KOPT-K1 (cell line): Measurements from ENCODE around the gene IFNAR2.
"Not testable (repeated sequence)": the region's sequence is repeated elsewhere in the genome, so short reads cannot be mapped to it uniquely, and the experiment has no call there.

ENCODE experiments used
- H3K27ac ChIP-seq: fragments of 200-600 bp; sonication (generic); 2 replicates; pipeline ENCODE4 v1.5.1; 2016; ENCODE audit warnings: antibody characterized with exemption, mild to moderate bottlenecking, low read depth, low read length; ENCODE audit not compliant: poor library complexity, severe bottlenecking
- H3K36me3 ChIP-seq: fragments of 200-600 bp; sonication (generic); 2 replicates; pipeline ENCODE4 v1.5.1; 2017; ENCODE audit warnings: antibody characterized with exemption, mild to moderate bottlenecking, low read length, moderate library complexity; ENCODE audit not compliant: insufficient read depth
- H3K9me3 ChIP-seq: fragments of 200-600 bp; sonication (generic); 2 replicates; pipeline ENCODE4 v1.5.1; 2017; ENCODE audit warnings: antibody characterized with exemption, low read length, mild to moderate bottlenecking; ENCODE audit not compliant: insufficient read depth, poor library complexity, severe bottlenecking

Gene IFNAR2

DNA sequence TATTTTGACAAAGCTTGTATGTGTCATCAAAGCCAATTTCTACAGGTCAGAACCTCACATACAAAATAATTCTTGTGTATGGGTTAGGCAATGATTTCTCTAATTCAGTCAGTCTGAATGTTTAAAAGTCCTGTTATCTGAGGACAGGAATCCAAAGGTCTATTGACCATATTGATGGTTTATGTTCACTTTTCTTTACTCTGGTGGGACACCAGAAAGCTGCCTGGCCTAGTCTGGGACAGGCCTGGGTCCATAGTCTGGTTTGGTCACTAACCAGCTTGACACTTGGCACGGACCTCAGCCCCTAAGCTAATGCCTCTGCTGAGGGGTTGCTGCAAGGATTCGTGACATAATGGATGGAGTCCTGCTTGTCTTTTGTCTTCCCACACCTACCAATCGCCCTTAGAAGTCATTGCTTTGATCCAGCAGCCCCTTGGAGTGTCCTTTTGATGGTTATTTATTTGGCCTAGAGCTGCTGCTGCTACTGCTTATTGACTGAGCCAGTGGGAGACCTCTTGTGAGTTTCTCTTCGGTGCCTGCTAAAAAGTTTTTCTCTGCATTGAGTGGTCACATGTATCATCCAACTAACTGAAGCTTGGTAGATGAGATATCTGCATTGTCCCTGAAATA is 15.7 kb downstream of the IFNAR2 start:
- H3K27ac ChIP-seq, result peak overlapping the region; percentile 97
- H3K9me3 ChIP-seq, result no peaks in the 10 kb centered on the region
- H3K36me3 ChIP-seq, result peaks cover 77% of the 10 kb centered on the region

DNA sequence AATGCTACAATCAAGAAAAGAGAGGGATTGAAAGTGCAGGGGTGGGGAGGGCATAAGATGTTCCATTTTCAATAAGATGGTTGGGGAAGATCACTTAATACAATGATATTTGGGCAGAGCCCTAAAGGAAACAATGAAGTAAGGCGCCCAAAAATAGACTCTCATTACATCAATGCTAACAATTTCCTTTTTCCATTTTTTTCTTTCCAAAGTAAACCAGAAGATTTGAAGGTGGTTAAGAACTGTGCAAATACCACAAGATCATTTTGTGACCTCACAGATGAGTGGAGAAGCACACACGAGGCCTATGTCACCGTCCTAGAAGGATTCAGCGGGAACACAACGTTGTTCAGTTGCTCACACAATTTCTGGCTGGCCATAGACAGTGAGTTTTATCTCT is 16.8 kb downstream of the IFNAR2 start:
- Histone ChIP-seq H3K27ac (peak overlapping the region; percentile 97), H3K9me3 (no peaks in the 10 kb centered on the region), H3K36me3 (peaks cover 88% of the 10 kb centered on the region)

DNA sequence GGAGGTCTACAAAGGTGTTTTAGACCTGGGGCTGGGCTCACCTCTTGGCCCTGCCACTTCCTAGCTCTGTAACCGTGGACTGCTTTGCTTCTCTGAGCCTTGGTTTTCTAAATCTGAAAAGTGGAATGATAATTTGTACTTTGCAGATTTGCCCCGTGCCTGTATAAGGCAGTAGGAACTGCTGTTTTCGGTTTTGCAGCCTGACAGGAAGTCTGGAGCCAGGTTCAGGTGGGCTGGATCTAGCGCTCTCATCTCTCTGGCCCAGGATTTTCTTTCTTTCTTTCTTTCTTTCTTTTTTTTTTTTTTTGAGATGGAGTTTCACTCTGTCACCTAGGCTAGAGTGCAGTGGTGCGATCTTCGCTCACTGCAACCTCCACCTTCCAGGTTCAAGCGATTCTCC is 17.2 kb downstream of the IFNAR2 start:
- H3K27ac ChIP-seq, result peak overlapping the region; percentile 97
- H3K9me3 ChIP-seq, result no peaks in the 10 kb centered on the region
- peaks cover 92% of the 10 kb centered on the region for H3K36me3 ChIP-seq

DNA sequence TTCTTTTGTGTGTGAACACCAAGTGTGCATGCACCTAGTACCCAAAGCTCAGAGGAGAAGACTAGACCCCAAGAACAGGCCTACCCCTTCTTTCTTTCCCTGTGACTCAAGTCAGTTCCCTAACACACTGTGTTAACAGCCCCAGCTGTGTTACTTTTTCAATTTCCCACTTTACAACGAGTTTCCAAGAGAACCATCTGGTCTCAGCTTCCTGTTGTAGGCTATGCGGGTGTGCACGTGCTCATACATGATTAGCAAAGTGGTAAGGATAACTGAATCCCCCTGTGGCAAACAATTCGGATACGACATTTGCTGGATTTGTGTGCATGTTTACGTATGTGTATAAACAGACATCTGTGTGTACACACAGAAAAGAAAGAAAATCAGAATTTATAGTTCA is 17.9 kb downstream of the IFNAR2 start:
- Histone ChIP-seq H3K36me3 (peaks cover 93% of the 10 kb centered on the region), H3K27ac (peak overlapping the region; percentile 97), H3K9me3 (no peaks in the 10 kb centered on the region)

DNA sequence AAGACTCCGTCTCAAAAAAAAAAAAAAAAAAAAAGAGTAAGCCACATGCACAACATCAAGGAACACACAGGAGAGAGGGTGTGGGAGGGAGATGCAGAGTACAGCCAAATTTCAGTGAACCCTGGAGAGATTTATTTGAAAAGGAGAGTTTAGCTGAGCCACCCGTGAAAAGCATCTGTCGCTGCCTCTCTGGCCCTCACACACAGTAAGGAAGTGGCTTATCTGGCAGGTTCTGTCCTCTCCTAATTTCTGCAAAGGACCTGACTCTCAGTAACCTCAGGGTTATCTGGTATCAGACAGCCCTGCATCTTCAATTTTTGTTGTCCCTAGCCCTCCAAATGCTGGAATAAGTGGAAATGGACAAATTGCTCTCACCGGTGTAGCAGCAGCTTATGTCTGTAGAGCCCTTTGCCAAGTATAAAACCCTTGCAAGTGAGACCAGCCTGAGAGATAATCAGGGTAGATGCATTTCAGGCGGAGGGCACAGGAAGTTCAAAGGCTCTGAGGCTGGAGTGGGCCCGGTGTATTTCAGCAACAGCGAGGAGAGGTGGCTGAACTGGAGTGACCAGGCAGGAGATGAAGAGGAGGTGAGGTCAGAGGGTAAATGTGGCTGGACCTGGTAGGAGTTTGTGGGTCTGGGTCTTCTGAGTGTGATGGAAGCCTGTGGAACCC is 19.7 kb downstream of the IFNAR2 start:
- H3K9me3 ChIP-seq, result no peaks in the 10 kb centered on the region
- H3K36me3 ChIP-seq, result peaks cover 100% of the 10 kb centered on the region
- H3K27ac ChIP-seq, result peak overlapping the region; percentile 12

DNA sequence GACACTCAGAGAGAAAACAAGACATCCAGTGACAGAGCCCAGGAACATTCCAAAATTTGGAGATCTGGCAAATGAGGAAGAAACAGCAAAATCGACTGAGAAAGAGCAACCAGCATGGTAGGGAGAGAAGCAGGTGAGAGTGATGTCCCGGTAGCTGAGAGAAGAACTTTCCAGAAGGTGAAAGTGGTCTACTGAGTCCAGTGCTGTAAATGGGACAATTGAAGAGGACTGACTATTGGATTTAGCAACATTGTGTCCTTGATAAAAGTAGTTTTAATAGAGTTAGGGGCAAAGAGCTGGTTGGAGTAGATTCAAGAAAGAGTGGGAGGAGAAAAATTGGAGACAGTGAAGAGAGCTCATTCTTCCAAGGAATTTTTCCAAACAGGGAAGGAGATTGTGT is 21.4 kb downstream of the IFNAR2 start:
- Histone ChIP-seq H3K36me3 (peaks cover 100% of the 10 kb centered on the region), H3K27ac (no peak overlapping the region), H3K9me3 (no peaks in the 10 kb centered on the region)

DNA sequence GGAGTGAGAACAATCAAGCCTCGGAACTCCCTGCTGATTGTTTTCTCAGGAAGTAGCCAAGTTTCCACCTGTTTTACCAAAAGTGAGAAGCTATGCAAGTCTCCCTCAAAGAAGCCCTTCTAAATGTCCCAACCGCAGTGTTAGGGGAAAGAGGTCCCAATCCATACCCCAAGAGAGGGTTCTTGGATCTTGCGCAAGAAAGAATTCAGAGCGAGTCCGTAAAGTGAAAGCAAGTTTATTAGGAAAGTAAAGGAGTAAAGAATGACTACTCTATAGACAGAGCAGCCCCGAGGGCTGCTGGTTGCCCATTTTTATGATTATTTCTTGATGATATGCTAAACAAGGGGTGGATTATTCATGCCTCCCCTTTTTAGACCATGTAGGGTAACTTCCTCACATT is 23.6 kb downstream of the IFNAR2 start:
- H3K9me3 ChIP-seq, H3K27ac ChIP-seq: not testable (repeated sequence)
- peaks cover 100% of the 10 kb centered on the region for H3K36me3 ChIP-seq

DNA sequence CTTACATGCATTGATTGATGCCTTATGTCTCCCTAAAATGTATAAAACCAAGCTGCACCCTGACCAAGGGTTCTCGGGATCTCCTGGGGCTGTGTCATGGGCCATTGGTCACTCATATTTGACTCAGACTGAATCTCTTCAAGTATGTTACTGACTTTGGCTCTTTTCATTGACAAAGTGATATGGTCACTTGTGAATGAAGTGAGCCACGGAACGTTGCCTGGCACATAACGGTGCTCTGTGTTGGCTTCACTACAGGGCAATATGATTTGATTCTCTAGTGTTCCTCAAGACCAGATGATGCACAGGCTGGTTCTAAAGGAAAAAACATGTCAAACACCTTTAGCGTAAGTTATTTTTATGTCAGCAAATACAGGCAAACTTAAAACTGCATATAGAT is 25.0 kb downstream of the IFNAR2 start:
- peaks cover 100% of the 10 kb centered on the region for H3K36me3 ChIP-seq

DNA sequence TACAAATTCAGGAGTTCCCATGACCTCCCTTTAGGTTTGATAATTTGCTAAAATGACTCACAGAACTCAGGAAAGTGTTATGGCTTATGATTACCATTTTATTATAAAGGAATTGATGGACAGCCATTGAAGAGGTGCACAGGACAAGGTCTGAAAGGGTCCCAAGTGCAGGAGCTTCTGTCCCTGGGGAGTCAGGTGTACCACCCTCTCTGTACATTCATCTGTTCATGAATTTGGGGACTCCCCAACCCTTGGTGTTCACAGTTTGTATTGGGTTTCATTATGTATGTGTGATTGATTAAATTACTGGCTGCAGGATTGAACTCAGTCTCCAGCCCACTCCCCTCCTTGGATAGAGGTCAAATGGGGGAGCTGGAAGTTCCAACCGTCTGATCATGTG is 25.7 kb downstream of the IFNAR2 start:
- Histone ChIP-seq H3K36me3 (peaks cover 100% of the 10 kb centered on the region), H3K27ac (no peak overlapping the region), H3K9me3 (no peaks in the 10 kb centered on the region)

More for the DNA sequence above, 25.0 kb downstream of the IFNAR2 start:
- H3K27ac ChIP-seq, result no peak overlapping the region
- no peaks in the 10 kb centered on the region for H3K9me3 ChIP-seq

DNA sequence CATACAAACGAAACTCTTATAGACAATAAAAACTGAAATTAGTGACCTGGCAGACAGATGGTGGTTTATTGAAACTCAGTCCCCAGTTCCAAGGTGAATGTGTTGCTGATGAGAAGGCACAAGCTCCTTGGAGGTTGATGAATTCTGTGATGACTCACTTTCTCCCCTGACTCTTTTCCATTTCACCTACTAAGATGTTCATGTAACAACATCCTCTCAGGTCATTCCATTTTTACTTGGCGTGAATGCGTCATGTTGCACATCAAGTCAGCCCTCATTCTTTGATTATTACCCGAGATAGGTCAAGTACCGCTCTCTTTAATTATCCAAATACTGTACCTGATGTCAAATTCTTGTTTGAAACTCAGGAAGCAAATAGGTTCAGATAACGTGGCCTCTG is 26.3 kb downstream of the IFNAR2 start:
- peaks cover 95% of the 10 kb centered on the region for H3K36me3 ChIP-seq
- no peak overlapping the region for H3K27ac ChIP-seq

DNA sequence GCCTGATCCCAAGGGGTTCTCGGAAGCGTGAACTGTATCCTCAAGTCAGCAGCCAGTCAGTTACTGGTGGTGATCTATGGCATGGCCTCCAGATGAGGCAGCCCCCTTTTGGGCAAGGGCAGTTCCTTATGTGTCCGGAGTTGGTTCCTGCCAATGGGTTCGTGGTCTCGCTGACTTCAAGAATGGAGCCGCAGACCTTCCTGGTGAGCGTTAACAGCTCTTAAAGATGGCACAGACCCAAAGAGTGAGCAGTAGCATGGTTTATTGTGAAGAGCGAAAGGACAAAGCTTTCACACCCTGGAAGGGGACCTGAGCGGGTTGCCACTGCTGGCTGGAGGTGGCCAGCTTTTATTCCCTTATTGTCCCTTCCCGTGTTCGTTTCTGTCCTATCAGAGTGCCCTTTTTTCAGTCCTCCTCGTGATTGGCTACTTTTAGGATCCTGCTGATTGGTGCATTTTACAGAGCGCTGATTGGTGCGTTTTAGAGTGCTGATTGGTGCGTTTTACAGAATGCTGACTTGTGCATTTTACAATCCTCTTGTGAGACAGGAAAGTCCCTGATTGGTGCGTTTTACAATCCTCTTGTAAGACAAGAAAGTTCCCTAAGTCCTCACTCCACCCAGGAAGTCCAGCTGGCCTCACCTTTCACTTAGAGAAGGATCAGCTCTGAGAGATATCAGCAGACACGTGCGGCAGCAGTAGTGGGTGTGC is 27.5 kb downstream of the IFNAR2 start:
- Histone ChIP-seq H3K36me3 (peaks cover 88% of the 10 kb centered on the region), H3K27ac (no peak overlapping the region), H3K9me3 (no peaks in the 10 kb centered on the region)

More for the DNA sequence above, 26.3 kb downstream of the IFNAR2 start:
- no peaks in the 10 kb centered on the region for H3K9me3 ChIP-seq

DNA sequence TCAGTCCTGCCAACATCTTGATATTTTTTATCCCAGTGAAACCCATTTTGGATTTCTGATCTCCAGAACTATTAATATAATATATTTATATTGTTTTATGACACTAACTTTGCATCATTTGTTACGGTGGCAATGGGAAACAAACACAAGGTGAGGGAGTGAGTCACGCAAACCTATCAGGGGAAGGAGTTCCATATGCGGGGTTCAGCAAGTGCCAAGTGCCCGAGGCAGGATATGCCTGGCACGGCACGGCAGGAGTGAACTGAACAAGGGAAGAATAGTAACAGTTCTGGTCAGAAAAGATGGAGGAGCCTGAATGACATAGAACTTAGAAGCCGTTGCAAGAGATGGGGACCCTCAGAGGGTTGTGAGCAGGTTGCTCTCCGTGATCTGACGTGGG is 28.7 kb downstream of the IFNAR2 start:
- peaks cover 88% of the 10 kb centered on the region for H3K36me3 ChIP-seq

DNA sequence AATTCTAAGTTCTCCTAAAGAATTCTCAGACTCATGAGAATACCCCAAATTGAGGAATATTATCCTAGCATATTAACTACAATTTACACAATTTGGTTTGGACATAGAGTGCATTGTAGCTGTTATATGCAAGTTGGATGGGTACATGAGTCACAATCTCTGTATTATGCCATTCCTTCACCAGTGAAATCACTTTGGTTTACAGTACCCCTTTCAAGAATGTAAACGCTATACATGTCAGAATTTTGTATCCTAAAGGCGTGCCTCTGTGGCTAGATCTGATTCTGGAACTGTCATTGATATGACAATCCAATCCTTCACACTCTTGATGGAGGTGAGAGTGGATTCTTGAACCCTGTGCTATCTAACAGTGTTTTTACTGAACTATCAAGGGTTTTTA is 29.7 kb downstream of the IFNAR2 start:
- no peaks in the 10 kb centered on the region for H3K9me3 ChIP-seq
- peaks cover 88% of the 10 kb centered on the region for H3K36me3 ChIP-seq
- H3K27ac ChIP-seq, result no peak overlapping the region

More for the DNA sequence above, 28.7 kb downstream of the IFNAR2 start:
- no peak overlapping the region for H3K27ac ChIP-seq
- no peaks in the 10 kb centered on the region for H3K9me3 ChIP-seq

DNA sequence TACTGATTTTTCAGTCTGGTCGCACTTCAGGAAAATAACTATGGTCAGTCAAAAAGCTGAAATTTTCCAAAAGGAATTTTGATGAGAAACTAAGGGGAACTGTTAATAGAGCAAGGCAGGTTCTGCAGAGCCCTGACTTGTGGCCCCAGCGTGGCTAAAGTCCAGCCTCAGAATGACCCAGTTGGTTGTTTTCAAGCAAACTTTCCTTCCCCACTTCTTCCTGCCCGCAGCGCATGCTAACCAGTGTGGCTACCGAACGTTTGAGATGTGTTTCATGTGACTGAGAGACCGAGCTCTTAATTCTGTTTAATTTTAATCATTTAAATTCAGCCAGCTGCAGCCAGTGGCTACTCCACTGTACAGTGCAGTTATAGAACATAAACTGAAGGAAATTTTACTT is 30.3 kb downstream of the IFNAR2 start:
- H3K36me3 ChIP-seq, result peaks cover 88% of the 10 kb centered on the region
- H3K27ac ChIP-seq, result no peak overlapping the region
- no peaks in the 10 kb centered on the region for H3K9me3 ChIP-seq

DNA sequence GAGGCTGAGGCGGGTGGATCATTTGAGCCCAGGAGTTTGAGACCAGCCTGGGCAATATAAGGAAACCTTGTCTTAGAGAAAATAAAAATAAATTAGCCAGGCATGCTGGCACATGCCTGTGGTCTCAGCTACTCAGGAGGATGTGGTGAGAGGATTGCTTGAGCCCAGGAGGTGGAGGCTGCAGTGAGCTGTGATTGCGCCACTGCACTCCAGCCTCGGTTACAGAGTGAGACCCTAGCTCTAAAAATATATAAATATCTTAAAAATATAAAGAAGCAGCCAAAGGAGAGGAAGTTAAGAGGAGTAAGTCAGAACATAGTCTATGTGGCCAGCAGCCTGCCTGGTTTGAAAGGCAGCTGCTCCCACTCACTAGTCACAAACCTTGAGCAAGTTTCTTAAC is 31.9 kb downstream of the IFNAR2 start:
- Histone ChIP-seq H3K9me3 (no peaks in the 10 kb centered on the region), H3K27ac (no peak overlapping the region), H3K36me3 (peaks cover 74% of the 10 kb centered on the region)
